G401 (cell line): ENCODE results near the gene PRC1. TPM values are rescaled to one million over a fixed set of nuclear protein-coding genes. Genes with fewer than 3 reads are reported as not detected.

ENCODE experiments used
- DNase-seq: peaks from one replicate; pipeline ENCODE4 v3.0.0-alpha.2; 2015; ENCODE audit warnings: low spot score
- in situ Hi-C: cut with HindIII; loops from 2 replicates; pipeline ENCODE4 v1.10.0; 2016; ENCODE audit warnings: low sequenced_read_pairs, mixed read lengths
- total RNA-seq: library from RNA; depleted of rRNA; stranded (reverse); fragments of >200 nt; shearing (Covaris generic); gene quantifications from 2 replicates; pipeline ENCODE4 v1.2.3, GENCODE V29; 2014; rRNA removed

The PRC1 gene
- total RNA-seq, 1 experiment from 2014 or later, result 138 TPM

- DNase-seq, result no peak
- in situ Hi-C loops, result no loop called here
Observed at GRCh38 chr15:90918835-90919234, 75.5 kb downstream of the PRC1 start.

GRCh38 chr15:90918034-90918788 lies 76.1 kb downstream of the PRC1 start:
- in situ Hi-C loops, result no loop called here
- no peak for DNase-seq

GRCh38 chr15:90917569-90917968 lies 76.8 kb downstream of the PRC1 start:
- in situ Hi-C loops, result no loop called here
- DNase-seq, result no peak

GRCh38 chr15:90916461-90916860 lies 77.9 kb downstream of the PRC1 start:
- in situ Hi-C loops, result no loop called here
- DNase-seq, result no peak

Other genes starting within 250 kb of the PRC1 start
- 21.8 and 28.9 TPM in 2 replicates for gene FURIN, start 125.9 kb downstream of the PRC1 start, total RNA-seq
- 0.43 and 0.64 TPM in 2 replicates for gene FES, start 110.0 kb downstream of the PRC1 start, total RNA-seq
- gene MAN2A2, start 91.2 kb downstream of the PRC1 start, total RNA-seq, result 23.8 and 33.4 TPM in 2 replicates
- gene HDDC3, start 62.0 kb downstream of the PRC1 start, total RNA-seq, result 10.8 and 17.1 TPM in 2 replicates
- gene UNC45A, start 59.2 kb downstream of the PRC1 start, total RNA-seq, result 99.2 and 113 TPM in 2 replicates
- 0.14 TPM in 1 of 2 replicates, not detected in the other for gene RCCD1, start 39.7 kb downstream of the PRC1 start, total RNA-seq
- 8.9 and 12.8 TPM in 2 replicates for gene VPS33B, start 28.1 kb upstream of the PRC1 start, total RNA-seq
- not detected in 2 replicates for gene SV2B, start 105.7 kb upstream of the PRC1 start, total RNA-seq